Putamen (tissue), 1 donor: ENCODE data around the gene ALOX15B.

Experiments
- DNase-seq: peaks from one replicate; pipeline ENCODE4 v3.0.0-alpha.2; 2016; ENCODE audit warnings: low spot score

The ALOX15B gene, protein sequence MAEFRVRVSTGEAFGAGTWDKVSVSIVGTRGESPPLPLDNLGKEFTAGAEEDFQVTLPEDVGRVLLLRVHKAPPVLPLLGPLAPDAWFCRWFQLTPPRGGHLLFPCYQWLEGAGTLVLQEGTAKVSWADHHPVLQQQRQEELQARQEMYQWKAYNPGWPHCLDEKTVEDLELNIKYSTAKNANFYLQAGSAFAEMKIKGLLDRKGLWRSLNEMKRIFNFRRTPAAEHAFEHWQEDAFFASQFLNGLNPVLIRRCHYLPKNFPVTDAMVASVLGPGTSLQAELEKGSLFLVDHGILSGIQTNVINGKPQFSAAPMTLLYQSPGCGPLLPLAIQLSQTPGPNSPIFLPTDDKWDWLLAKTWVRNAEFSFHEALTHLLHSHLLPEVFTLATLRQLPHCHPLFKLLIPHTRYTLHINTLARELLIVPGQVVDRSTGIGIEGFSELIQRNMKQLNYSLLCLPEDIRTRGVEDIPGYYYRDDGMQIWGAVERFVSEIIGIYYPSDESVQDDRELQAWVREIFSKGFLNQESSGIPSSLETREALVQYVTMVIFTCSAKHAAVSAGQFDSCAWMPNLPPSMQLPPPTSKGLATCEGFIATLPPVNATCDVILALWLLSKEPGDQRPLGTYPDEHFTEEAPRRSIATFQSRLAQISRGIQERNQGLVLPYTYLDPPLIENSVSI

DNA sequence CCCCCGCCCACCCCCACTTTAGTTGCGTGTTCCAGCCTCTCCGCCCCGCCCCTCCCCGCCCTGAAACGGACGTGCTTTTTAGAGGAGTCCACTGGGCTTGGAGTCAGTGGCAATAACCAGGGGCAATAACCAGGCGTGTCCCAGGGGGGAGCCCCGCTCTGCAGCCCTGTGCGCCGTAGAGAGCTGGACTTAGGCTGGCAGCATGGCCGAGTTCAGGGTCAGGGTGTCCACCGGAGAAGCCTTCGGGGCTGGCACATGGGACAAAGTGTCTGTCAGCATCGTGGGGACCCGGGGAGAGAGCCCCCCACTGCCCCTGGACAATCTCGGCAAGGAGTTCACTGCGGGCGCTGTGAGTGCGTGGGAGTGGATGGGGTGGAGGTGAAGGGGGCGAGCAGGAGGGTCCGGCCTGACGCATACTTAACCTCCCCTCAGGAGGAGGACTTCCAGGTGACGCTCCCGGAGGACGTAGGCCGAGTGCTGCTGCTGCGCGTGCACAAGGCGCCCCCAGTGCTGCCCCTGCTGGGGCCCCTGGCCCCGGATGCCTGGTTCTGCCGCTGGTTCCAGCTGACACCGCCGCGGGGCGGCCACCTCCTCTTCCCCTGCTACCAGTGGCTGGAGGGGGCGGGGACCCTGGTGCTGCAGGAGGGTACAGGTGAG lies at the start of gene ALOX15B:
Gene ALOX15B (plus strand): TSS at position 106 of the 657 bp plus-strand sequence. CDS start 97 bp downstream, at position 203.
- no peak for DNase-seq

GRCh38 chr17:7989781-7990655 lies 48.8 kb upstream of the ALOX15B start:
- peak; percentile 69 for DNase-seq

- DNase-seq: no peak
Measured at GRCh38 chr17:7992516-7992915, 46.3 kb upstream of the ALOX15B start.

- DNase-seq: no peak
Measured at GRCh38 chr17:7992924-7993323, 45.9 kb upstream of the ALOX15B start.

- DNase-seq: no peak
Measured at GRCh38 chr17:7993972-7994589, 44.8 kb upstream of the ALOX15B start.

DNA sequence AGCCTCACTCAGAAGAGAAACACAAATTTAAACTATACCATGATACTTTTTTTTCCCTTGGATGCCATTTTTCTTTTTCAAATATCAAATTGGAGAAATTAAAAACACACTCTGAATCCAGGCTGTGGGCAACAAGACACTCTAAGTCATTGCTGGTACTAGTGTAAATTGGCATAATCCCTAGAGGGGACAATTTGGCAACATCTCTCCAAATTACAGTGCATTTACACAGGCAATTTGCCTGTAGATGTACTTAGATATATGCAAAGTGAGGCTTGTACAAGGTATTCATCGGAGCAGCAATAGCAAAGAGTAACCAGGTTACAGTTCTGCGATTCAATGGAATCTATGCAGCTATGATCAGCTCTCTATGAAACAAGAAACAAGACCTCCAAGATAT lies 43.1 kb upstream of the ALOX15B start:
- DNase-seq: no peak

- DNase-seq: no peak
Measured at GRCh38 chr17:7997186-7997585, 41.7 kb upstream of the ALOX15B start.

DNA sequence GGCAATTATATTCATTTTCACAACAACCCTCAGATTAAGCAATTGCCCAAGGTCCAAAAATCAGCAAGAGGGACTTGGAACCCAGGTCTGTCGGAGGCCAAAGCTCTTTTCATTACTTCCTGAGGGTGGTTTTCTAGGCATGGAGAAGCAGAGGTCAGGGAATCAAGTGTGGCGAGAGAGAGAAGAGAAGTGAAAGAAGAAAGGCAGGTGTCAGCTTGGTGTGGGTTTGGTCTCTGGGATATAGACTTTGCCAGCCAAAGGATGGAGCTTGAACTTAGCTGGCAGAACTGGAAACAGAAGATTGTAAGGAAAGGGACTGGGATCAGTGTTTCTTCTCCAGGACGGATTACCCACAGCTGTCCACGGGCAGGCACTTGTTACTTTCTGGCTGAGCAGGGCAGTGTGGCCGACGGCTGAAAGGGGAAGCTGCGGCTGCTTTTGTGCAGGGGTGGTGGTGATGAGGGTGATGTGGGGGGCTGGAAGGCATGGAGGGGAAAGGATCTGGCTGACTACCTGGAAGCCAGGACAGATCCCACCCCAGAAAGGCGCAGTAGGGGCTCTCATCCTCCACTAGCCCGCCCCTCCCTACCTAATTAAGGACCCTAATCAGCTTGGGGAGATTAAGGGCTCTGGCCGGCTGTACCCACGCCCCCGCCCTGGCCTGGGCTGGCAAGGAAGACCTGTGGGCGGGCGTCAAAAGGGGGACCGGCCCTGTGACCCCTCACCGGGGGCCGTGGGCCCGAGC lies 36.7 kb upstream of the ALOX15B start, which contains the start of gene GUCY2D:
Gene GUCY2D (plus strand): TSS at position 640 of the 745 bp plus-strand sequence. CDS start 433 bp downstream, outside the sequence.
- no peak for DNase-seq

DNA sequence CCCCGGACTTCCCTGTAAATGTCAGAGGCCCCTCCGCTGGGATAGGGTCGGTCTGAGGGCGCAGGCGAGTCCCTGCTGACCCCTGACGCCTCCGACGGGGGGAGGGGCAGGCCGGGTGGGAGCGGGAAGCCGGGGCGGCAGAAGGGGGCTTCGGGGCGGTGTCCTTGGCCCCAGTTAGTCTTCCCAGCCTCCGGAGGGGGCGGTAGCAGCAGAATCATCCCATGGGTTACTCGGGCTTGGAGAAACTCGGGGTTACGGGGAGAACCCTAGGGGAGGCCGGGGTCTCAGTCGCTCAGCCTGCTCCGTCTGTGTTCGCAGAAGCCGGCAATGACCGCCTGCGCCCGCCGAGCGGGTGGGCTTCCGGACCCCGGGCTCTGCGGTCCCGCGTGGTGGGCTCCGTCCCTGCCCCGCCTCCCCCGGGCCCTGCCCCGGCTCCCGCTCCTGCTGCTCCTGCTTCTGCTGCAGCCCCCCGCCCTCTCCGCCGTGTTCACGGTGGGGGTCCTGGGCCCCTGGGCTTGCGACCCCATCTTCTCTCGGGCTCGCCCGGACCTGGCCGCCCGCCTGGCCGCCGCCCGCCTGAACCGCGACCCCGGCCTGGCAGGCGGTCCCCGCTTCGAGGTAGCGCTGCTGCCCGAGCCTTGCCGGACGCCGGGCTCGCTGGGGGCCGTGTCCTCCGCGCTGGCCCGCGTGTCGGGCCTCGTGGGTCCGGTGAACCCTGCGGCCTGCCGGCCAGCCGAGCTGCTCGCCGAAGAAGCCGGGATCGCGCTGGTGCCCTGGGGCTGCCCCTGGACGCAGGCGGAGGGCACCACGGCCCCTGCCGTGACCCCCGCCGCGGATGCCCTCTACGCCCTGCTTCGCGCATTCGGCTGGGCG lies 35.9 kb upstream of the ALOX15B start:
- no peak for DNase-seq

DNA sequence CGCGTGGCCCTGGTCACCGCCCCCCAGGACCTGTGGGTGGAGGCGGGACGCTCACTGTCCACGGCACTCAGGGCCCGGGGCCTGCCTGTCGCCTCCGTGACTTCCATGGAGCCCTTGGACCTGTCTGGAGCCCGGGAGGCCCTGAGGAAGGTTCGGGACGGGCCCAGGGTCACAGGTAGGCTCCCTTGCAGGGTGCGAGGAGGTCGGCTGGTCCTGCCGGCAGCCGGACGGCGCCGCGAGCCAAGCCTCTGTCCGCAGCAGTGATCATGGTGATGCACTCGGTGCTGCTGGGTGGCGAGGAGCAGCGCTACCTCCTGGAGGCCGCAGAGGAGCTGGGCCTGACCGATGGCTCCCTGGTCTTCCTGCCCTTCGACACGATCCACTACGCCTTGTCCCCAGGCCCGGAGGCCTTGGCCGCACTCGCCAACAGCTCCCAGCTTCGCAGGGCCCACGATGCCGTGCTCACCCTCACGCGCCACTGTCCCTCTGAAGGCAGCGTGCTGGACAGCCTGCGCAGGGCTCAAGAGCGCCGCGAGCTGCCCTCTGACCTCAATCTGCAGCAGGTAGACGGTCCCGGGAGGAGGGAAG lies 35.2 kb upstream of the ALOX15B start:
- no peak for DNase-seq

DNA sequence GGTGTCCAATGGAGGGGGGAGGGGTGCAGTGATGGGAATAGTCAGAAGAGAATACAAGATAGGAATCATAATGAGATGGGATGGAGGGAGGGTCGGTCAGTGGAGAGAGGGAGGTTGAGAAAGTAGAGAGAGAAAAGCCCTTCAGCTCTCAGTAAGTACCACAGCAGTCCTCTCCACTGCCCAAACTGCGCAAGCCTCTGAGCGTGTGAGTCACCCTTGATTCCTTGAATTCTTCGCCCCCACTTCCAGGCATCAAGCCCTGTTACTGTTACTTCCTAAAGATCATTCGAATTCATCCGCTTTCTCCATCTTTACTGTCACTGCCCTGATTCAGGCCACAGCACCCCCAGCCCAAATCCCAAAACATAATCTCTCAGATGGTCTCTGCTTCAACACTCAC lies 34.0 kb upstream of the ALOX15B start:
- no peak for DNase-seq

GRCh38 chr17:8005357-8005756 lies 33.5 kb upstream of the ALOX15B start:
- no peak for DNase-seq

DNA sequence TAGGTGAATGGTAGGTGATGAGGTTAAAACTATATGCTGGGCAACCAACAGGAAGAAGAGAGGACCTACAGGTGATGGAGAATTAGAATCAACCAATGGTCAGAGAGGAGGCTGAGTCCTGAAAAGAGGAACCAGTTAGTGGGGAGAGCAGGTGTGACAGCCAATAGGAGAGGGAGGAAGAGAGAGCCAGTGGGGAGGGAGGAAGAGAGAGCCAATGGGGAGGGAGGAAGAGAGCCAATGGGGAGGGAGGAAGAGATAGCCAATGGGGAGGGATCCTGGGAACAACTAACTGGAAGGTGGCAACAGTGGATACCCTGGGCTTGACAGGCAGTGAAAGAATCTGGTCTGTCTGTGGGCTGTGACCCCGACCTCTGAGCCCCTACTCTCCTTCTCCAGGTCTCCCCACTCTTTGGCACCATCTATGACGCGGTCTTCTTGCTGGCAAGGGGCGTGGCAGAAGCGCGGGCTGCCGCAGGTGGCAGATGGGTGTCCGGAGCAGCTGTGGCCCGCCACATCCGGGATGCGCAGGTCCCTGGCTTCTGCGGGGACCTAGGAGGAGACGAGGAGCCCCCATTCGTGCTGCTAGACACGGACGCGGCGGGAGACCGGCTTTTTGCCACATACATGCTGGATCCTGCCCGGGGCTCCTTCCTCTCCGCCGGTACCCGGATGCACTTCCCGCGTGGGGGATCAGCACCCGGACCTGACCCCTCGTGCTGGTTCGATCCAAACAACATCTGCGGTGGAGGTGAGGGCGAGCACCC lies 32.7 kb upstream of the ALOX15B start:
- DNase-seq: no peak

GRCh38 chr17:8006836-8007680 lies 31.8 kb upstream of the ALOX15B start:
- DNase-seq: no peak

DNA sequence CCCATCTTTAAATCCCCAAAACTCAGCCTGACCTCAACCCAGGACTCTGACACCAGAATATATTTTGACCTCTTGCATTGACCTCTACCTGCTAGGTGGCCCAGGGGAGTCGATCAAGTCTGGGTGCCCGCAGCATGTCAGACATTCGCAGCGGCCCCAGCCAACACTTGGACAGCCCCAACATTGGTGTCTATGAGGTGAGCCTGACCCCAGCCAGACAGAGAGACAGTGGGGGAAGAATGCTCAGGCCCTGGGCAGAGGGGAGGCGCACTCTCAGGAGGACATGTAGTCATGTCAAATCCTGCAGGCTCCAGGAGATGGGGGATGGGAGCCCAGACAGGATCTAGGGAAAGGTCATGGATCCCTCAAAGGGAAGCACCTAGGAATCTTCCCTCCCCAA lies 31.0 kb upstream of the ALOX15B start:
- no peak for DNase-seq

DNA sequence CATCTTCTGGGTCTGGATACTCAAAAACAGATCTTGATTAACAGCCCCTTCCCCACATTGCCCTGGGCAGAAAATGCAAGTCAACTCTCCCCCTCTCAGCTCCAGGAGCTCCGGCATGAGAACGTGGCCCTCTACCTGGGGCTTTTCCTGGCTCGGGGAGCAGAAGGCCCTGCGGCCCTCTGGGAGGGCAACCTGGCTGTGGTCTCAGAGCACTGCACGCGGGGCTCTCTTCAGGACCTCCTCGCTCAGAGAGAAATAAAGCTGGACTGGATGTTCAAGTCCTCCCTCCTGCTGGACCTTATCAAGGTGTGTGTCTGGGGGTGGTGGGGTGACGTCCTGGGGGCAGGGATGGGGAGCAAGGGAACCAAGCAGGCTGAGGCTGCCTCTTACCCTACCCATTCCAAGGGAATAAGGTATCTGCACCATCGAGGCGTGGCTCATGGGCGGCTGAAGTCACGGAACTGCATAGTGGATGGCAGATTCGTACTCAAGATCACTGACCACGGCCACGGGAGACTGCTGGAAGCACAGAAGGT lies 26.7 kb upstream of the ALOX15B start:
- no peak for DNase-seq

DNA sequence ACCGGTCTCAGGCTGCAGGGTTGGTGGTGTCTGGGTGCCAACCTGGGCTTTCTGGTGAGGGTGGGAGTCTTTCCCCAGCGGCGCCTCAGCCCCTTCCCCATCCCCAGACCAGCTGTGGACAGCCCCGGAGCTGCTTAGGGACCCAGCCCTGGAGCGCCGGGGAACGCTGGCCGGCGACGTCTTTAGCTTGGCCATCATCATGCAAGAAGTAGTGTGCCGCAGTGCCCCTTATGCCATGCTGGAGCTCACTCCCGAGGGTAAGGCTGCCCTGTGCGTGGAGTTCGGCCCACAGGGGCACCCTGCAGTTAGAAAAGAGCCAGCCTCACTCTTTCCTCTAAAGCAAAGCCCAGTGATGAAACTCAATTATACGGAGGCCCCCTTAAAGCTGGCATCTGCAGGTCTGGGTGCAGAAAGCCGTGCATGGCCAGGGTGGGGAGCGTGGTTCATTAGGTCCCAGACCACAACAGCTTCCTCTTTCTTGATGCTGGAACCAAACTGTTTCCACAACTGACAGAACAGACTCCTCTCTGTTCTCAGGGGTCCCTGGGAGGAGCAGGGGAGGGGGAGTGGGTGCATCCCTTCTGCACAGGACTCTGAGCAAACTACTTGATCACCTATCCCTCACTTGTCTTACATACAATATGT lies 25.7 kb upstream of the ALOX15B start:
- no peak for DNase-seq
